Hepatocyte (in vitro differentiated cells): Measurements from ENCODE around the gene HIF1A.

ENCODE experiments used
- CTCF ChIP-seq: fragments of 200-600 bp; sonication (generic); IDR thresholded peaks from 2 replicates; pipeline ENCODE4 v1.5.1; 2016; ENCODE audit warnings: antibody characterized with exemption, mild to moderate bottlenecking; ENCODE audit not compliant: poor library complexity
- EZH2 ChIP-seq: fragments of 200-600 bp; sonication (generic); IDR thresholded peaks from 2 replicates; pipeline ENCODE4 v1.6.1; 2016; ENCODE audit warnings: antibody characterized with exemption, mild to moderate bottlenecking, borderline replicate concordance
- EZH2phosphoT487 ChIP-seq: fragments of 200-600 bp; sonication (generic); IDR thresholded peaks from one replicate; pipeline ENCODE4 v1.6.1; 2018; ENCODE audit warnings: antibody characterized with exemption, mild to moderate bottlenecking, low read depth, moderate library complexity; ENCODE audit not compliant: unreplicated experiment, severe bottlenecking

DNA sequence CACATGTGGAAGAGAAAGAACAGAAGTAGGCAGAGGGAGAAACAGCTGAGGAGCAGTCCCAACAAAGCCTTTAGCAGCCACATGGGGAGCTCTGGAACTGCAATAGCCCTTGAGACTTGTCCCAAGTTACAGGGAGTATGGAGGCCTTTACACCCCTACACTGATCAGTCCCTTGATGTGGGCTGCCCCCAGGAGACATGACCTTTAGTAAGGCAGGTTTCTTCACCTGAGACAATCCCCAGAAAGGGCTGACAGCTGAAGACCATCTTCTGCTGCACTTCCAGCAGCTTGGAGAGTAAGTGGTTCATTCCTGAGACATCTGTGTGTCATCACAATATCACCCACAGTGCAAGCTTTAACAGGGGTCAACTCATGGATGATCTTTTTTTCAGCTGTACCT is 58.3 kb downstream of the HIF1A start:
- TF ChIP-seq CTCF: no peak
- no peak for TF ChIP-seq EZH2phosphoT487
- no peak for TF ChIP-seq EZH2
